Measurements from ENCODE around the gene ERO1A. TPM values are rescaled to one million over a fixed set of nuclear protein-coding genes. Genes with fewer than 3 reads are reported as not detected.

The ERO1A gene
- total RNA-seq, 1 experiment from 2014 or later: 44.6 TPM

GRCh38 chr14:52694761-52695480 is 437 bp downstream of the ERO1A start:
- CTCF ChIA-PET: no interaction called here
- POLR2A ChIA-PET: interaction anchor here (1.3 kb wide), 2 partner anchors 35 to 143 kb away, joined by 5 to 12 read pairs; partner anchors contain the start of genes GPR137C, STYX and TXNDC16

More at GRCh38 chr14:52694761-52695480, 437 bp downstream of the ERO1A start:
- no peaks in the 10 kb centered on the region; the same call in none of the 2 replicates for H3K27me3 Mint-ChIP-seq (ENCODE audit: low read depth)
- H3K36me3 Mint-ChIP-seq: no peaks in the 10 kb centered on the region
- no peaks in the 10 kb centered on the region for H3K9me3 Mint-ChIP-seq
- H3K4me3 Mint-ChIP-seq: peak overlapping the region; percentile 95
- TF ChIP-seq ZBTB43 (CRISPR knock-in tag; IDR thresholded peaks at IDR 0.05) (0 out of 2 replicates have a peak, but pooled peaks have one; percentile 28), FOXP1 (CRISPR knock-in tag; IDR thresholded peaks at IDR 0.05; ENCODE audit: borderline replicate concordance) (peak; percentile 77; the same call in 1 of the 2 replicates), USF1 (CRISPR knock-in tag; IDR thresholded peaks at IDR 0.05) (no peak), ZNF219 (CRISPR knock-in tag; IDR thresholded peaks at IDR 0.05; ENCODE audit: borderline replicate concordance) (no peak), AR (CRISPR knock-in tag; IDR thresholded peaks at IDR 0.05) (no peak), MAX (CRISPR knock-in tag; IDR thresholded peaks at IDR 0.05) (peak; percentile 71; the same call in 1 of the 2 replicates), KAT7 (CRISPR knock-in tag; IDR thresholded peaks at IDR 0.05; ENCODE audit: borderline replicate concordance) (peak; percentile 17; the same call in 1 of the 2 replicates), ARID4B (CRISPR knock-in tag; IDR thresholded peaks at IDR 0.05; ENCODE audit: borderline replicate concordance) (0 out of 2 replicates have a peak, but pooled peaks have one; percentile 18), RELA (CRISPR knock-in tag; IDR thresholded peaks at IDR 0.05; ENCODE audit: borderline replicate concordance) (peak; percentile 67; the same call in 1 of the 2 replicates), HMGXB4 (CRISPR knock-in tag; IDR thresholded peaks at IDR 0.05) (peak; percentile 85), TEAD1 (CRISPR knock-in tag; IDR thresholded peaks at IDR 0.05) (peak; percentile 45; the same call in 1 of the 2 replicates)
- peak overlapping the region; percentile 92 for H3K27ac Mint-ChIP-seq
- no peak for DNase-seq (ENCODE audit: low spot score)
- peaks cover 28% of the 10 kb centered on the region for H3K4me1 Mint-ChIP-seq
- ATAC-seq: peak; percentile 71
